HepG2 (cell line): ENCODE results near the gene OR2V2. TPM values are rescaled to one million over a fixed set of nuclear protein-coding genes. Genes with fewer than 3 reads are reported as not detected.

Experiments
- ATF7-NPFF ChIP-seq: sonication (generic); formaldehyde crosslinking; IDR thresholded peaks from 2 replicates; pipeline ENCODE4 v1.8.1; 2023; ENCODE audit warnings: mild to moderate bottlenecking, low read depth, missing genetic modification reagents, moderate library complexity
- BCL6 ChIP-seq: IDR thresholded peaks from 2 replicates; pipeline ENCODE4 v1.6.1; 2016; ENCODE audit warnings: missing genetic modification reagents, missing compliant biosample characterization
- CEBPG ChIP-seq: IDR thresholded peaks from 2 replicates; pipeline ENCODE4 v1.6.1; 2016
- FOXM1 ChIP-seq: sonication (generic); formaldehyde crosslinking; IDR thresholded peaks from 2 replicates; pipeline ENCODE4 v1.5.0; 2020; ENCODE audit warnings: missing genetic modification reagents
- GRHL1 ChIP-seq: sonication (generic); formaldehyde crosslinking; conservative IDR thresholded peaks from 2 replicates; pipeline ENCODE4 v1.8.0; 2022; ENCODE audit warnings: missing genetic modification reagents
- HIC2 ChIP-seq: sonication (generic); formaldehyde crosslinking; IDR thresholded peaks from 2 replicates; pipeline ENCODE4 v1.9.0; 2022; ENCODE audit warnings: low read depth, missing genetic modification reagents
- SAFB2 ChIP-seq: sonication (generic); formaldehyde crosslinking; IDR thresholded peaks from 2 replicates; pipeline ENCODE4 v1.5.1; 2020; ENCODE audit warnings: missing genetic modification reagents, low read depth, mild to moderate bottlenecking, borderline replicate concordance
- SP140L ChIP-seq: sonication (generic); formaldehyde crosslinking; IDR thresholded peaks from 2 replicates; pipeline ENCODE4 v1.4.0; 2020; ENCODE audit warnings: missing genetic modification reagents, borderline replicate concordance
- ZEB1 ChIP-seq: IDR thresholded peaks from 2 replicates; pipeline ENCODE4 v1.6.1; 2012; ENCODE audit warnings: mild to moderate bottlenecking, low read depth, inconsistent platforms; ENCODE audit not compliant: insufficient replicate concordance
- ZGPAT ChIP-seq: IDR thresholded peaks from 2 replicates; pipeline ENCODE4 v1.6.1; 2016; ENCODE audit warnings: mild to moderate bottlenecking
- ZNF275 ChIP-seq: sonication (generic); formaldehyde crosslinking; IDR thresholded peaks from 2 replicates; pipeline ENCODE4 v1.8.0; 2022; ENCODE audit warnings: missing genetic modification reagents, mild to moderate bottlenecking, inconsistent platforms, borderline replicate concordance
- ZNF280B ChIP-seq: sonication (generic); formaldehyde crosslinking; IDR thresholded peaks from 2 replicates; pipeline ENCODE4 v1.5.0; 2020; ENCODE audit warnings: missing genetic modification reagents, mild to moderate bottlenecking, borderline replicate concordance
- ZNF510 ChIP-seq: sonication (generic); formaldehyde crosslinking; IDR thresholded peaks from 2 replicates; pipeline ENCODE4 v1.4.0; 2020; ENCODE audit warnings: low read depth, mild to moderate bottlenecking, missing genetic modification reagents
- ZNF777 ChIP-seq: sonication (generic); formaldehyde crosslinking; IDR thresholded peaks from 2 replicates; pipeline ENCODE4 v1.4.0; 2020; ENCODE audit warnings: missing genetic modification reagents
- polyA plus RNA-seq, 8 experiments: library from polyadenylated mRNA; depleted of rRNA in 3 of 8; stranded (reverse) in 7 of 8; unstranded in 1 of 8; fragments of >200 nt; fragmentation: Illumina TruSeq in 4 of 8; extraction: Trizol in 4 of 8; gene quantifications; 2 replicates each; pipeline versions ENCODE4 v1.2.1 to v1.2.3, GENCODE V29; 2011 to 2016; ENCODE audit warnings: low read depth in 4 of 8, missing spikeins in 1 of 8, mixed read lengths in 1 of 8; ENCODE audit not compliant: insufficient read depth in 1 of 8
- total RNA-seq, 5 experiments: library from RNA; depleted of rRNA; stranded (reverse); fragments of >200 nt; fragmentation: Illumina TruSeq; extraction: Trizol; gene quantifications; 2 replicates each; pipeline ENCODE4 v1.2.3, GENCODE V29; 2016; ENCODE audit warnings: low read depth in 1 of 5
- TF ChIP-seq, protein P1 (sequence below): sonication (generic); formaldehyde crosslinking; IDR thresholded peaks from 2 replicates; pipeline ENCODE4 v1.5.0; 2020; ENCODE audit warnings: missing genetic modification reagents, mild to moderate bottlenecking, borderline replicate concordance
- TF ChIP-seq, protein P2 (sequence below): IDR thresholded peaks from 2 replicates; pipeline ENCODE4 v1.6.1; 2016
- TF ChIP-seq, protein P3 (sequence below): IDR thresholded peaks from 2 replicates; pipeline ENCODE4 v1.6.1; 2012; ENCODE audit warnings: inconsistent platforms

The OR2V2 gene
- total and polyA plus RNA-seq, 2 of the 13 experiments (the other 11 are each of a cell fraction or from before 2014, with no cell fraction given), result not detected

DNA sequence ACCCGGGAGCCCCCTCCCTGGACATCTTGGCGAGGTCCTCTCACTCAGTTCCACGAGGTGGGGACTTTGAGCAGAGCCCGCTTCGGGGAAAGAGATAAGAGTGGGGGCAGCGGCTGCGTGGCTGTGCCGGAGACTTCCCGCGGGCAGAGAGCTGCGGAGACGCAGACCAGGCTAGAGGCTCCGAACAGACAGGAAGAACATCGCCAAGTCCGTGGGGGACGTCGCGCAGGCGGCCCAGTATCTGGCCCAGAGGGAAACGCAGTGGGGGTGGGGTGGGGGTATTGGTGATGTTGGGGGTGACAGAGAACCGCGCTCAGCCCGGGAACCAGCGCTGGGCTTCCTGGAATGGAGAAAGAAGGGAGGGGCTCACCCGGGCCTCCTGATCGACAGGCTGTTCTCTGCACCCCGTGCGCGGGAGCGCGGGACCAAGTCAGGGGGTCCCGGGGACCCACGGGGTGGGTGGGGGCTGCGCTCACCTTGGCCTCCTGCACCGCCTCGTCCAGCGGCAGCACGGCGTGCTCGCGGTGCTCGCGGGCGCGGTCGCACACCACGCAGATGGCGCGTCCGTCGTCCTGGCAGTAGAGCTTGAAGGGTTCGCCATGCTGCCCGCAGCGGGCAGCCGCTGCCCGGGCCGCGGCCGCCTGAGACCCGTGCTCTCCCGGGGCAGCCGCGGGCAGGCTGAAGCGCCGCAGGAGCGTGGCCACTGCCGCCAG lies 56.9 kb downstream of the OR2V2 start (continued):
- no peak for TF ChIP-seq GRHL1 (CRISPR knock-in tag)
- no peak for TF ChIP-seq SAFB2 (CRISPR knock-in tag)
- TF ChIP-seq ZNF510 (CRISPR knock-in tag), result no peak
- TF ChIP-seq ZEB1, result no peak
- TF ChIP-seq, protein P1, sequence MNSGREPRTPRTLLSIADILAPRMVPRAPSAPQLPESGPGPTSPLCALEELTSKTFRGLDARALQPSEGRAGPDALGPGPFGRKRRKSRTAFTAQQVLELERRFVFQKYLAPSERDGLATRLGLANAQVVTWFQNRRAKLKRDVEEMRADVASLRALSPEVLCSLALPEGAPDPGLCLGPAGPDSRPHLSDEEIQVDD, result no peak
- peak; percentile 91 for TF ChIP-seq ZNF777 (CRISPR knock-in tag)
- TF ChIP-seq ATF7-NPFF (CRISPR knock-in tag), result no peak
- TF ChIP-seq, protein P2, sequence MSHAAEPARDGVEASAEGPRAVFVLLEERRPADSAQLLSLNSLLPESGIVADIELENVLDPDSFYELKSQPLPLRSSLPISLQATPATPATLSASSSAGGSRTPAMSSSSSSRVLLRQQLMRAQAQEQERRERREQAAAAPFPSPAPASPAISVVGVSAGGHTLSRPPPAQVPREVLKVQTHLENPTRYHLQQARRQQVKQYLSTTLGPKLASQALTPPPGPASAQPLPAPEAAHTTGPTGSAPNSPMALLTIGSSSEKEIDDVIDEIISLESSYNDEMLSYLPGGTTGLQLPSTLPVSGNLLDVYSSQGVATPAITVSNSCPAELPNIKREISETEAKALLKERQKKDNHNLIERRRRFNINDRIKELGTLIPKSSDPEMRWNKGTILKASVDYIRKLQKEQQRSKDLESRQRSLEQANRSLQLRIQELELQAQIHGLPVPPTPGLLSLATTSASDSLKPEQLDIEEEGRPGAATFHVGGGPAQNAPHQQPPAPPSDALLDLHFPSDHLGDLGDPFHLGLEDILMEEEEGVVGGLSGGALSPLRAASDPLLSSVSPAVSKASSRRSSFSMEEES, result no peak
- TF ChIP-seq SP140L (CRISPR knock-in tag), result no peak
- TF ChIP-seq ZGPAT (CRISPR knock-in tag), result no peak
- TF ChIP-seq BCL6, result peak; percentile 81
- no peak for TF ChIP-seq FOXM1 (CRISPR knock-in tag)
- no peak for TF ChIP-seq ZNF275 (CRISPR knock-in tag)
- TF ChIP-seq ZNF280B (CRISPR knock-in tag), result no peak
- TF ChIP-seq HIC2, result no peak
- no peak for TF ChIP-seq CEBPG (CRISPR knock-in tag)
- TF ChIP-seq, protein P3, sequence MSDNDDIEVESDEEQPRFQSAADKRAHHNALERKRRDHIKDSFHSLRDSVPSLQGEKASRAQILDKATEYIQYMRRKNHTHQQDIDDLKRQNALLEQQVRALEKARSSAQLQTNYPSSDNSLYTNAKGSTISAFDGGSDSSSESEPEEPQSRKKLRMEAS, result peak; percentile 46; the same call in 1 of the 2 replicates
